ENCODE results near the gene TM2D1.
"Not testable (repeated sequence)": the region's sequence is repeated elsewhere in the genome, so short reads cannot be mapped to it uniquely, and the experiment has no call there.

Gene TM2D1

DNA sequence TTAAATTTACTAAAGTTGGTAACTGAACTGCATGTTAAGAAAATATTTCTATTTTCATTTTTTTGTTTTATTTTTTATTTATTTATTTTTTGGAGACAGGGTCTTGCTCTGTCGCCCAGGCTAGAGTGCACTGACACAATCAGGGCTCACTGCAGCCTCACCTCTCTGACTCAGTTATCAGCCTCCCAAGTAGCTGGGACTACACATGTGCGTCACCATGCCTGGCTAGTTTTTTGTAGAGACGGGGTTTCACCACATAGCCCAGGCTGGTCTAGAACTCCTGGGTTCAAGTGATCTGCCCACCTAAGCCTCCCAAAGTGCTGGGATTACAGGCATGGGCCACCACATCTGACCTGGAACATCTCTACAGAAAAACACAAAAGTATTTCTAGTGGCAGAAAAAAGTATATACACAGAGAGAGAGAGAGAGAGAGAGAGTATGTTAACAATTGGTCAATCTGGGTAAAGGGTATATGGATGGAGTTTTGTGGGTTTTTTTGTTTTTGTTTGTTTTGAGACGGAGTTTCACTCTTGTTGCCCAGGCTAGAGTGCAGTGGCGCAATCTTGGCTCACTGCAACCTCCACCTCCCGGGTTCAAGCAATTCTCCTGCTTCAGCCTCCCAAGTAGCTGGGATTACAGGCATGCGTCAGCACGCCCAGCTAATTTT is 5.8 kb downstream of the TM2D1 start:
- not testable (repeated sequence) for DNase-seq (ENCODE audit: low spot score)

DNA sequence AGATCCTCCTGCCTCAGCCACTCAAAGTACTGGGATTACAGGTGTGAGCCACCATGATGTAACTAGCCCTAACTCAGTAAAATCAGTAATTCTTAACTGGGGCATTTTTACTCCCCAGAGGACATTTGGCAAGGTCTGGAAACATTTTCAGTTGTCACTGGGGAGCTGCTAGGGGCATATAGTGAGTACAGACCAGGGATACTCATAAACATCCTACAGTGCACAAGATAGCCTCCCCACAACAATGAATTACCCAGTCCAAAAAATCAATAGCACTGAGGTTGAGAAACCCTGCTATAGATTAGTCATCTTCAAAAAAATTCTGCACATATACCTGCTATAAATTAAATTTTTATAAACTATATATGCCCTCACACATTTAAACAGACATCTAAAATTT is 13.0 kb downstream of the TM2D1 start:
- DNase-seq (ENCODE audit: low spot score) = no peak

DNA sequence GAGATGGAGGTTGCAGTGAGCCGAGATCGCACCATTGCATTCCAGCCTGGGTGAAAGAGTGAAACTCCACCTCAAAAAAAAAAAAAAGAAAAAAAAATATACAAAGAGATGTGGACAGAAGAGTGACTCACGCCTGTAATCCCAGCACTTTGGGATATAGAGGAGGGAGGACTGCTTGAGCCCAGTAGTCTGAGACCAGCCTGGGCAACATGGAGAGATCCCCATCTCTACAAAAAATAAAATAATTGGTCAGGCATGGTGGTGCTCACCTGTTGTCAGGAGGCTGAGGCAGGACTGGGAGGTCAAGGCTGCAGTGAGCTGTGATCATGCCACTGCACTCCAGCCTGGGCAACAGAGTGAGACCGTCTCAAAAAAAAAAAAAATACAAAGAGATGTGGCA is 13.7 kb downstream of the TM2D1 start:
- DNase-seq (ENCODE audit: low spot score) = not testable (repeated sequence)

DNA sequence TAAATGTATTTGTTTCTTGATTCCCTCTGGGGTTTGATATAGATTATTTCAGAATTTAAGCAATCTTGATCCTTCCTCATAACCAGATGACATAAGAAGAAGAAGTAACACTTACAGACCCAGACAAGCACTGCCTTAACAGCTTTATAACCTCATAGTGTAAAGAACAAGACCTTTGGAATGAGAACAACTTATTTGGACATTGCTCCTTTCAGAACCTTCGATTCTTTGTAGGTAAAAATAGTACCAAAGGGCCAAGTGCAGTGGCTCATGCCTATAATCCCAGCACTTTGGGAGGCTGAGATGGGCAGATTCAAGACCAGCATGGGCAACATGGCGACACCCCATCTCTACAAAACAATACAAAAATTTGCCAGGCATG is 15.0 kb downstream of the TM2D1 start:
- DNase-seq (ENCODE audit: low spot score) = no peak

DNA sequence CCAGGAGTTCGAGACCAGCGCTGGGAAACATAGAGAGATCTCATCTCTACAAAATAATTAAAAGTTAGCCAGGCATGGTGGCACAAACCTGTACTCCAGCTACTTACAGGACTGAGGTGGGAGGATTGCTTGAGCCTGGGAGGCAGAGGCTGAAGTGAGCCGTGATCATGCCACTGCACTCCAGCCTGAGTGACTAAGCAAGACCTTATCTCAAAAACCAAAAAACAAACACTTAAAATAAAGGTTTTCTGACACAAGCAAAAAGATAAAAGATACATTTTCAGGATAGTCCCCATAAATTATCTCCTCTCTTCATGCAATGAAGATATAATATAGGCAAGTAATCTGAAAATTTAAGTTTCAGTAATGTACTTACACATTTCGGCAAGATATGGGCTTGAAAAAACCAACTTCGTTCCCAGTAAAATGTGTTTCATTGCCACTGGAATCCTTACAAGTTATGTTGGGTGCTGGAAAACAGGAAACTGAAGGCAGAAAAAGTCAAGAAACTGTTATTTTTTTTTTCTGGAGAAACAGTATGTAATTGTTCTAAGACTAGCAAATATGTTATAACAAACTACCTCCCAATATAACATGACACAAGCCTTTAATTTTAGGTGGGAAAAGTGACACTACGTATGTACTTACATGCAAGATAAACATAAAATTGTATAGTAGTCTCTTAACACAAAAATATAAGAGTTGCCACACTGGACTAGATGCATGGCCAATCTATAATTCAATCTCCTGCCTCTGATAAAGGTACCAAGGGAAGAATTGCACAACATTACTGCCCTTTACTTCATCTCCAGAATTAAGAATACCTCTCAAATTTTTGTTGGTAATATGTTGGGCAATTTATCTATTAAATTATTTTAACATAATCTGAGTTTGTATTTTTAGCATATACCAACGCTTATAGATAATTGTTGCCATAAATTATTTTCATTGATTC is 15.7 kb downstream of the TM2D1 start:
- DNase-seq (ENCODE audit: low spot score) = no peak

DNA sequence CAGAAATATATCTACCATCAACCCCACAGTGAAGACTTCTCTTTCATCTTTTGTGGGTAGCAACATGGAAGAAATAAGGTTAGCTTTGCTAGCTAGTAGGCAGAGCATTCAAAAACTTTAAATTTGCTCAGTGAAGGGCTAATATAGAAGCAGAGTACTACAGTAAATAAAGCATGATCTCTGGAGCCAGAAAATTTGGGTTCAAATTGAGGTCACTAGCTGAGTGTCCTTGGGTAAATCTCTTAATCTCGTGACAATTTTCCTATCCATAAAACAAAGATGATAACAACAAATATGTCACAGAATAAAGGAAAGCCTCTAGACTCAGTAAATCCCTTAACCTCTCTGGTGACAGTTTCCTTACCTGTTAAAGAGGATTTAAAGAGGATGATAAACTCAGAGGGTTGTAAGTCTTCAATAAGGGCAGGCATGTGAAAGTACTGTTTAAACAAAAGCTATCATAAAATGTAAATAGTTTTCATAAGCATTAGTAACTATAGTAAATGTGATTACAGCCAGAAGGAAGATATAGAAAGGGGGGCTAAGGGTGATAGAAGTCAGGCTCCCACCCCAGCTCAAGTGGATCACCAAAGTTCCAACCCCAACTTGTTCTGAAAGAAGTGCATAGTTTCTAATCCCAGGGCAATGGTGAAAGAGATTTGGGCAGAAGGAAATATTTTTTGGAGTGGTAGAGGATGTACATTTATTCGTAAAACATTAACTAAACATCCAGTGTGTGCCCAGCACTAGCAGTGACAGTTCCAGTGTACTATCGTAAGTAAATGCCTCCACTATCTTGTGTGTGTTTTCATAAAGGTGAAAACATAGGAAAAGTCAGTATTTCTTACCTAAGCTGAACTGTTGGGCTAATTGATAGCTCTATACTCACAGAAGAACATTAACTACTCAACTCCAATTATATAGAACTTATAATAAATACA is 24.8 kb downstream of the TM2D1 start:
- no peak for DNase-seq (ENCODE audit: low spot score)

DNA sequence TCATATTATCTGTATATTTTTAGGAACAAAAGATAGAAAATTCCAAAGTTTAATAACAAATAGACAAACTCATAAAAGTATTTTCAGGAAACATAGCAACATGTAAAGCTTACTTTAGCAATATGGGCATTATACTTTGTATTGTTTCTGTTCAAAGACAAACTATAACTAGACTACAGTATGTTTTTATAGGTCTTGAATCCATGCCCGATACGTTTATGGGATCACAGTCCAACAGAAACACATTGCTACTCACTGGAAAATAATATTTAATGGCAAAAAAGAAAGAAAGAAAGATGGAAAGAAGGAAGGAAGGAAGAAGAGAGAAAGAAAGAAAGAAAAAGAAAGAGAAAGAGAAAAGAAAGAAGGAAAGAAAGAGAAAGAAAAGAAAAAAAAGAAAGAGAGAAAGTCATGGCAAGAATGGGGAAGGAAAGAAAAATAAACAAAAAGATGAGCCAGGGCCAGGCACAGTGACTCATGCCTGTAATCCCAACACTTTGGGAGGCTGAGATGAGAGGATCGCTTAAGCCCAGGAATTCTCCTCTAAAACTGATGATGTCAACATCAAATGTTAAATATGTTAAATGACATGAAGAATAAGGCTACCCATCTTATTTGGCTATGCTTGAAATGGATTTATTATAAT is 32.7 kb downstream of the TM2D1 start:
- no peak for DNase-seq (ENCODE audit: low spot score)

DNA sequence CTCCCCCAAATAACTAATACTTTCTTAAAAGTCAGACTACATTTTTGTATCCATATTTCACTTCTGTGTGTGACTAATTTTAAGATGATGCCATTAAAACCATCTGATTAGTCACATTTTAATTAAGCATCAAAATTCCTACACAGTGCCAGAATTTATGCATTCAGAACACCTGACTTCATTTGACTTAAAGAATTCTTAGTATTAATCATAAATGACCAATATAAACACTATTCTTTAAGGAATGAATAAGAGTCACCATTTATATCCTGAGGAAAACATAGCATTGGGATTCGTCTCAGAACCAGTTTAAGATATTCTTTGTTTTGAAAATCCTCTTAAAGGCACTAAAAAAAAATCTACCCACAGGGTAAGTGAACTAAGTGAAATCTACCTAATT is 37.0 kb downstream of the TM2D1 start:
- DNase-seq (ENCODE audit: low spot score) = no peak

DNA sequence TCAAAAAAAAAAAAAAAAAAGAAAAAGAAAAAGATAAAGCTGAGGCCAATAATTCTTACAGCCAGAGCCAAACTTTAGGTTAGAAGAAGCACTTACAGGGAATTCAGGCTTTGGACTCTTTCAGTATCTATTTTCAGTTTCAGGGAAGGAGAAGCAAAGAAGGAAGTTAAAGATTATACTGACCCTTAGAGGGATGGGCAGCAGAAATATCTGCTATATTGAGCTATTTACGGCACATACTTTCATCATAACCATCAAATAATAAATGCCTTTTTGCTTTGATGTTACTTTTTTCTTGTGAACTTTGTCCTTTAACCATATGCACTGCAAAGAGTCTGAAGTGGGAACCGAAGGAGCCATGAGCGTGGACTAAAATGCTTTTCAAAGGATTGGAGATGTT is 42.0 kb downstream of the TM2D1 start:
- DNase-seq (ENCODE audit: low spot score) = no peak

DNA sequence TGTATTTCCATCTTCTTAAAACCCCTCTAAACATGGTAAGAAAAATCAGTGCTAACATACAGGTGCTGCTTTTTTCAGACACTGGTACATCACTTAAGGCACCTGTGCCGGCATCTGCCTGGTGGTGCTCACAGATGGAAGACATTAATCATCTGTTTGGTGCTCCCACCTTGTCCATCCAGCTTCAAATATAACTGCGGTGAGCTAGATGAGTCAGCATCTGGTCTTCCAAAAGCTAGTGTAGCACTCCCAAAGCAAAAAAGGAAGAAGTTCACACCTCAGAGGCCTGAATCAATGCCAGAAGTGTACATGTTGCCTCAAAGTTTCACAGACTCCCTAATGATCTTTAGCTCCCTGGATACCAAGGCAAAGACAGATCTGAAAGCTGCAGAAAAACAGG is 44.4 kb downstream of the TM2D1 start:
- no peak for DNase-seq (ENCODE audit: low spot score)

DNA sequence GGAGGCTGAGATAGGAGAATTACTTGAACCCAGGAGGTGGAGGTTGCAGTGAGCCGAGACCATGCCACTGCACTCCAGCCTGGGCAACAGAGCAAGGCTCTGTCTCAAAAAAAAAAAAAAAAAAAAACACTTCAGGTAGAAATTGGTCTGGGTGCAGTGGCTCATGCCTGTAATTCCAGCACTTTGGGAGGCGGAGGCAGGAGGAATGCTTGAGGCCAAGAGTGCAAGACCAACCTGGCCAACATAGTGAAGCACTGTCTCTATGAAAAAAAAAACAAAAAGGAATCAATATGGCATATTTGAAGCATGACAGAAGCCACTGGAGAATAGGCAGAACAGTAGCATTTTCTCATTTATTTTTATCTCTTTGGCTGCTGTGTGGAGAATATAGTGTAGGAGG is 48.1 kb downstream of the TM2D1 start:
- DNase-seq (ENCODE audit: low spot score) = not testable (repeated sequence)

DNA sequence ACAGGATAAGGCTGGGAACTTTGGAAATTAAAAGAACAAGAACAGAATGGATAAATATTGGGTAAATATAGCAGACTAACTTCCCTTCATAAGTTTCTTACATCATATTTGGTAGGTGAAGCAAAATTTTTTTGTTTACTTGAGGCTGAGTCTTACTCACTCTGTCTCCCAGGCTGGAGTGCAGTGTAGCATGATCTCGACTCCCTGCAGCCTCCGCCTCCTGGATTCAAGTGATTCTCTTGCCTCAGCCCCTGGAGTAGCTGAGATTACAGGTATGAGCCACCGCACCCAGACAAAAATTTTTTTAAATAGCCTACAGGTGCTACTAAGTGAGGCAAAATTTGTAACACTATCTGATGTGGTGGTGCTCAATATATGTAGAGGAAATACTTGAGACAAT is 50.7 kb downstream of the TM2D1 start:
- no peak for DNase-seq (ENCODE audit: low spot score)

DNA sequence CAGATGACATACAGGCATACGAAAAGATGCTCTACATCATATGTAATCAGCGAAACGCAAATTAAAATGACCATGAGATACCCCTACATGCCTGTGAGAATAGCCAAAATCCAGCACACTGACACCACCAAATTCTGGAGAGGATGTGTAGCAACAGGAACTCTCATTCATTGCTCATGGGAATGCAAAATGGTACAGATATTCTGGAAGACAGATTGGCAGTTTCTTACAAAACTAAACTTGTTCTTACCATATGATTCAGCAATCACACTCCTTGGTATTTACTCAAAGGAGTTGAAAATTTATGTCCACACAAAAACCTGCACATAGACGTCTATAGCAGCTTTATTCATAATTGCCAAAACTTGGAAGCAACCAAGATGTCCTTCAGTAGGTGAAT is 52.6 kb downstream of the TM2D1 start:
- no peak for DNase-seq (ENCODE audit: low spot score)

DNA sequence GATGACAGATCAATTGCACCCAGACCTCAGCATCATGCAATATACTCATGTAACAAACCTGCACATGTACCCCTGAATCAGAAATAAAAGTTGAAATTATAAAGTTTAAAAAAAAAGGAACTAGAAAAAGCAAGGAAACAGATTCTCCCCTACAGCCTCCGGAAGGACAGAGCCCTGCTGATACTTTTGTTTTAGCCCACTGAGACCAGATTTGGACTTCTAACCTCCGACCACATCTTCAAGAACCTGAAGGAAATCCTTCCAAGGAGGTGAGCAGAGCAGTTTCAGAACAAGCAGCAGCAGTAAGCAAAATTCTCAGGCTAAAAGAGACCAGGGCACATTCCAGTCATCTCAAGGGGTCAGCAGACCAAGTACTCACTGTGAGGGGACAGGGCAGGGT is 54.5 kb downstream of the TM2D1 start:
- no peak for DNase-seq (ENCODE audit: low spot score)

DNA sequence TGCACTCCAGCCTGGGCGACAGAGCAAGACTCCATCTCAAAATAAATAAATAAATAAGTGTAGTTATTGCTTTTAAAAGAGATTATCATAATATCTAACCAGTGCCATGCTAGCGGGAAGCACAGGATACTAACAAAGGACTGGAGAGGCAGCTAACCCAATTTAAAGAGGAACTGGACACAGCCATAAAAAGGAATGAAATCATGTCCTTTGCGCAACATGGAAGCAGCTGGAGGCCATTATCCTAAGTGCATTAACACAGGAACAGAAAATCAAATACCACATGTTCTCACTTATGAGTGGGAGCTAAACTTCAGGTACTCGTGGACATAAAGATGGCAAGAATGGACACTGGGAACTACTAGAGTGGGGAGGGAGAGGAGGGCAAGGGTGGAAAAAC is 54.9 kb downstream of the TM2D1 start:
- no peak for DNase-seq (ENCODE audit: low spot score)

DNA sequence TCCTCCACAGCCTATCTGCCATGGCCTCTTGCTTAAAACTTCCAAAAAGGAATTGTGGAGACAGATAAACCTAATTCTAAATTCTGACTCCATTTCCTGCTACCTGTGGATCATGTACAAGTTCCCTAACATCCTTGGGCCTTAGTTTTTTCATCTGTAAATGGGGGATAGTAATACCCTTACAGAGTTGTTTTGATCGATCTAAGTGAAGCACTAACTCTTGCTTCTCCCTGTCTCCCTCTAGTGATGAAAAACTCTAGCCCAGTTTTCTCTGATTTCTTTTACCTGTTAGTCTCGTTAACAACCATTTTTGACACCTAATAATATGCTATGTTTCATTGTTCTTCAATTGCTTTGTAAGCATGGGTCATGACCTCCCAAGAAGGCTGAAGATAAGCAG is 65.9 kb downstream of the TM2D1 start:
- DNase-seq (ENCODE audit: low spot score) = no peak

DNA sequence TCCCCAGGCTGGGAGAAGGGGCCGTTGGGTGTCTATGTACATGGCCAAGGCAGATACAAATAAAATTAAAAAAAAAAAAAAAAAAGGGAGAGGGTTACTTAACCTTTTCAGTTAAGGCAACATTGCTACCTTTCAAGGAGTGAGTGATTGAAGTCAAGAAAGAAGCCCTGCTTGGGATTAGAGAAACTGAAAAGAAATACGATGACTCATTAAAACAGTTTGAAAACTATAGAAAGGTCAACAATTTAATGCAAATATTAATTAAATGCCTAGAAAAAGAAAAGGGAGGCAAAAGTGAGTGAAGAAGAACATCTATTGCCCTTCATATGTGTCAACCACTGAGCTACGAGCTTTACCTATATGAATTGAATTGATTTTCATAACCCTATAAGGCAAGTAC is 69.5 kb downstream of the TM2D1 start:
- no peak for DNase-seq (ENCODE audit: low spot score)

DNA sequence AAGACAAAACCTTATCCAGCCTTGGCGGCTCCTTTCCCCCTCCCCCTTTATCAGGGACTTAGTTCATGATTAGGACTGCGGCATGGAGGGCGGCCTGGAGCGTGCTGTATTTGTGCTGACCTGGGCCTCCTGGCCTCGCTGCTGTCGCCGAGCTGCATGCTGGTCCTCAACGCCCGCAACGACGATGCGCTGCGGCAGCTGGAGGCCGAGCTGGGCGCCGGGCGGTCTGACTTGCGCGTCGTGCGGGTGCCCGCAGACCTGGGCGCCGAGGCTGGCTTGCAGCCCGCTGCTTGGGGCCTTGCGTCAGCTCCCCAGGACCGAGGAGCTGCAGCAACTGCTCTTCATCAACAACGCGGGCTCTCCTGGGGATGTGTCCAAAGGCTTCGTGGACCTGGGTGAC is 70.9 kb downstream of the TM2D1 start:
- DNase-seq (ENCODE audit: low spot score) = no peak

DNA sequence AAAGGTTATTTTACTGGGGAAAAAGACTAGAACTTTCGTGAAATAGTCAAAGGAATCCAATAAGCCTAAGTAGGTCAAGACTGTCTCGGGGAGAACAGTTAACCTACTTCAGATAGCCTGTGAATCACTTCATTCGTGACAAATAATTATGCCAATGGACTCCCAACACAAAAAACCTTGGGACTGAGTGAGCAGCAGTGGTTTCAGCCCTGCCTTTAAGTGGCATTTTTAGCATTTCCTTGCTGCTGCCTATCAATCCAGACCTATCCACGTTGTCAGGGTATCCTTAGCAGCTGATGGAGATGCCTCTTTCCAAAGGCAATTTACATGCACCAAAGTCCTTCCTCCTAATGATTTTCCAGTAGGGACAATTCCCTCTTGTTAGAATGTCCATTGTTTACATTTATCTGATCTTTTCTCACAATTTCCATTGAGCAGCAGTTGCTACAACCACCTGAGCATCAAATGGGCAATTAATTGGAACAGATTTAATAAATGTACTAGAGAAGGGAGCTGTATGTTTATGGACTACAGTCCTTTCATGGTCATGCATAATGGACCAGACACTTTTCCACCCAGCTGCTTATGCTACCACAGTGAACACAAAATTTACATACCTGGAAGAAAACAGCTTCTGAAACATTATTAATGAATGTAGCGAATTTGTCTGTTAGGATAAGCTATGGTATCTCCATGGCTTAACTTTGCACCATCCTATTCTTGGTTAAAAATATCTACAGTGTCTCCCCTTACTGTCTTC is 75.8 kb downstream of the TM2D1 start:
- no peak for DNase-seq (ENCODE audit: low spot score)

DNA sequence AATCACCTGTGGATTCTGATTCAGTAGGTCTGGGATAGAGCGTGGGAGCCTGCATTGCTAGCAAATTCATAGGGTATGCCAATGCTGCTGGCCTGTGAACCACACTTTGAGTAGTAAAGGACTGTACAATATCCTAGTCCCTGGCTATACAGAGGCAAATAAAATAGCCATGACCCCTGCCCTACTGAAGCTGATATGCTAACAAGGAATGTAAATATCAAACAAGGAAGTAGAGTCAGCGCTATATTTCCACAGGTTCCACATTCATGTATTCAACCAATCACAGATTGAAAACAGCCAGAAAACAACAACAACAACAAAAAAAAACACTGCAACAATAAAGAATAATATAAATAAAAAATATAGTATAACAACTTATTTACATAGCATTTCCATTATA is 77.8 kb downstream of the TM2D1 start:
- no peak for DNase-seq (ENCODE audit: low spot score)

DNA sequence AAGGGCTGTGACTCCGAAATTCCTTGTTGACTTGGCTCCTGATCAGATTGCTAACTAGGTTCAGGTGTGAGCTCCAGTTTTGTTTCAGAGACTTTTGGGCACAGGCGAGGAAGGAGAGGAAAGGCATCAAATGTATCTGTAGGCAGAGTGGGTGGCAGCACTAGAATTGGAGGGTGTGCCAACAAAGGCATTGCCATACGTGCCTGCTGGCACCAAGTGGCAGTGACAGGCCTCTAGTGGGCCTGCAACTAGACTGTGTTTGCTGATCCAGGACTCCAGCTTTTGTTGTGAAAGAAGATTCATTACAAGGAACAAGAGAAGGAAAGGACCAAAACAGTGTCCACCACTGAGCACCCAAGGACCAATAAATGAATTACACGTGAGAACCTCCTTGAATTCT is 79.5 kb downstream of the TM2D1 start:
- DNase-seq (ENCODE audit: low spot score) = no peak

All from iPS-NIHi11 (cell line).